GM23248 (cell line): ENCODE results near the gene SLC35F3. TPM values are rescaled to one million over a fixed set of nuclear protein-coding genes. Genes with fewer than 3 reads are reported as not detected.

Experiments used
- DNase-seq: peaks from one replicate; pipeline ENCODE4 v3.0.0-alpha.2; 2015
- H2AFZ ChIP-seq: fragments of 200-600 bp; sonication (generic); 2 replicates; pipeline ENCODE4 v1.6.1; 2016; ENCODE audit warnings: antibody characterized with exemption
- H3F3A ChIP-seq: fragments of 200-600 bp; sonication (generic); 2 replicates; pipeline ENCODE4 v1.6.1; 2016; ENCODE audit warnings: mild to moderate bottlenecking, antibody characterized with exemption, mixed run types; ENCODE audit not compliant: insufficient read depth
- H3K27ac ChIP-seq: fragments of 200-600 bp; sonication (generic); 2 replicates; pipeline ENCODE4 v1.5.1; 2016; ENCODE audit warnings: mild to moderate bottlenecking
- H3K27me3 ChIP-seq: fragments of 200-600 bp; sonication (generic); replicated peaks from 2 replicates; pipeline ENCODE4 v1.6.1; 2016; ENCODE audit warnings: mild to moderate bottlenecking; ENCODE audit not compliant: insufficient read depth
- H3K36me3 ChIP-seq: fragments of 200-600 bp; sonication (generic); 2 replicates; pipeline ENCODE4 v1.6.1; 2016; ENCODE audit warnings: low read depth, mild to moderate bottlenecking
- H3K4me1 ChIP-seq: fragments of 200-600 bp; sonication (generic); 2 replicates; pipeline ENCODE4 v1.6.1; 2016; ENCODE audit warnings: mild to moderate bottlenecking; ENCODE audit not compliant: insufficient read depth
- H3K4me2 ChIP-seq: fragments of 200-600 bp; sonication (generic); one replicate; pipeline ENCODE4 v1.6.1; 2016; ENCODE audit warnings: mild to moderate bottlenecking; ENCODE audit not compliant: unreplicated experiment
- H3K4me3 ChIP-seq: fragments of 200-600 bp; sonication (generic); 2 replicates; pipeline ENCODE4 v1.5.1; 2016; ENCODE audit warnings: mild to moderate bottlenecking
- H3K79me2 ChIP-seq: fragments of 200-600 bp; sonication (generic); 2 replicates; pipeline ENCODE4 v1.6.1; 2016; ENCODE audit warnings: mild to moderate bottlenecking; ENCODE audit not compliant: insufficient read depth
- H3K9ac ChIP-seq: fragments of 200-600 bp; sonication (generic); 2 replicates; pipeline ENCODE4 v1.6.1; 2016; ENCODE audit warnings: mild to moderate bottlenecking
- H3K9me2 ChIP-seq: fragments of 200-600 bp; sonication (generic); 2 replicates; pipeline ENCODE4 v1.6.1; 2016; ENCODE audit warnings: mixed run types, mild to moderate bottlenecking, moderate library complexity; ENCODE audit not compliant: insufficient read depth
- H3K9me3 ChIP-seq: fragments of 200-600 bp; sonication (generic); one replicate; pipeline ENCODE4 v1.6.1; 2017; ENCODE audit warnings: low read depth
- H4K20me1 ChIP-seq: fragments of 200-600 bp; sonication (generic); 2 replicates; pipeline ENCODE4 v1.6.0; 2016; ENCODE audit not compliant: insufficient read depth
- EZH2 ChIP-seq: fragments of 200-600 bp; sonication (generic); IDR thresholded peaks from 2 replicates; pipeline ENCODE4 v1.6.1; 2018; ENCODE audit warnings: antibody characterized with exemption, mild to moderate bottlenecking; ENCODE audit not compliant: insufficient read depth, poor library complexity, severe bottlenecking
- EZH2phosphoT487 ChIP-seq: fragments of 200-600 bp; sonication (generic); IDR thresholded peaks from 2 replicates; pipeline ENCODE4 v1.6.1; 2018; ENCODE audit warnings: antibody characterized with exemption, moderate library complexity, mild to moderate bottlenecking, low read depth; ENCODE audit not compliant: insufficient read depth
- WGBS, 2 experiments: methylation state at CpG; one replicate each; pipeline ENCODE4 v1.1.6; 2015 to 2017; ENCODE audit warnings: low lambda C conversion rate in 2 of 2, low coverage in 1 of 2; ENCODE audit errors: missing lambda C conversion rate in 2 of 2; 5-methylcytosine and 5-hydroxymethylcytosine counted together
- in situ Hi-C: fragments of 300-500 bp; cut with MboI; formaldehyde crosslinking; loops from 2 replicates; pipeline ENCODE4 v1.15.0; 2020
- polyA plus RNA-seq: library from polyadenylated mRNA; unstranded; fragments of >200 nt; fragmentation: Nextera tagmentation; extraction: Ambion mirVana; gene quantifications from 2 replicates; pipeline ENCODE4 v1.2.1, GENCODE V29; 2016
- total RNA-seq: library from RNA; depleted of rRNA; stranded (reverse); fragments of >200 nt; shearing (Covaris generic); gene quantifications from 2 replicates; pipeline ENCODE4 v1.2.3, GENCODE V29; 2014

SLC35F3 gene
- total and polyA plus RNA-seq, 2 experiments from 2014 or later: 0.43 to 1.3 TPM

GRCh38 chr1:234250747-234251146 is 346.3 kb downstream of the SLC35F3 start:
- Histone ChIP-seq H3F3A (no peaks in the 10 kb centered on the region), H3K27ac (no peak overlapping the region), H4K20me1 (no peaks in the 10 kb centered on the region), H3K9me3 (no peaks in the 10 kb centered on the region), H3K4me2 (no peak overlapping the region), H2AFZ (no peak overlapping the region), H3K4me3 (no peak overlapping the region), H3K36me3 (no peaks in the 10 kb centered on the region), H3K27me3 (no peaks in the 10 kb centered on the region), H3K9me2 (no peaks in the 10 kb centered on the region), H3K4me1 (no peaks in the 10 kb centered on the region), H3K79me2 (no peaks in the 10 kb centered on the region), H3K9ac (no peak overlapping the region)
- TF ChIP-seq EZH2phosphoT487 (no peak), EZH2 (no peak)
- WGBS, 2 experiments: 3 to 8% methylated on average over 1 of the region's 1 CpG
- DNase-seq: no peak
- in situ Hi-C loops: no loop called here

GRCh38 chr1:234253732-234254131 is 349.3 kb downstream of the SLC35F3 start:
- no peaks in the 10 kb centered on the region for H3K36me3 ChIP-seq
- in situ Hi-C loops: no loop called here
- 26 to 41% methylated on average over 1 of the region's 1 CpG for WGBS, 2 experiments
- H4K20me1 ChIP-seq: no peaks in the 10 kb centered on the region
- TF ChIP-seq EZH2phosphoT487 (no peak), EZH2 (no peak)
- H3K9ac ChIP-seq: no peak overlapping the region
- H3K9me2 ChIP-seq: no peaks in the 10 kb centered on the region
- no peak overlapping the region for H2AFZ ChIP-seq
- DNase-seq: no peak
- no peak overlapping the region for H3K27ac ChIP-seq
- no peaks in the 10 kb centered on the region for H3K79me2 ChIP-seq
- no peak overlapping the region for H3K4me3 ChIP-seq
- no peaks in the 10 kb centered on the region for H3K27me3 ChIP-seq
- no peaks in the 10 kb centered on the region for H3F3A ChIP-seq
- H3K9me3 ChIP-seq: no peaks in the 10 kb centered on the region
- H3K4me1 ChIP-seq: no peaks in the 10 kb centered on the region
- no peak overlapping the region for H3K4me2 ChIP-seq

- no peak for TF ChIP-seq EZH2phosphoT487
- no peak for TF ChIP-seq EZH2
Observed at GRCh38 chr1:234256359-234256758, 351.9 kb downstream of the SLC35F3 start.

GRCh38 chr1:234258071-234258470 is 353.6 kb downstream of the SLC35F3 start:
- DNase-seq: no peak

More at GRCh38 chr1:234256359-234256758, 351.9 kb downstream of the SLC35F3 start:
- Histone ChIP-seq H3K79me2 (no peaks in the 10 kb centered on the region), H3K27me3 (no peaks in the 10 kb centered on the region), H3K4me1 (no peaks in the 10 kb centered on the region), H3K9ac (no peak overlapping the region), H2AFZ (no peak overlapping the region), H3K36me3 (no peaks in the 10 kb centered on the region), H4K20me1 (no peaks in the 10 kb centered on the region), H3K9me2 (no peaks in the 10 kb centered on the region), H3K4me2 (no peak overlapping the region), H3F3A (no peaks in the 10 kb centered on the region), H3K4me3 (no peak overlapping the region), H3K27ac (no peak overlapping the region), H3K9me3 (no peaks in the 10 kb centered on the region)
- DNase-seq: peak; percentile 43
- in situ Hi-C loops: no loop called here
- 0 to 15% methylated on average over 2 of the region's 2 CpGs for WGBS, 2 experiments

GRCh38 chr1:234260578-234260977 is 356.1 kb downstream of the SLC35F3 start:
- Histone ChIP-seq H4K20me1 (no peaks in the 10 kb centered on the region), H3F3A (no peaks in the 10 kb centered on the region), H3K9me2 (no peaks in the 10 kb centered on the region), H3K4me3 (no peak overlapping the region), H3K9me3 (no peaks in the 10 kb centered on the region), H3K27me3 (no peaks in the 10 kb centered on the region), H3K9ac (no peak overlapping the region), H3K27ac (no peak overlapping the region), H3K36me3 (no peaks in the 10 kb centered on the region), H2AFZ (no peak overlapping the region), H3K4me2 (no peak overlapping the region), H3K79me2 (no peaks in the 10 kb centered on the region), H3K4me1 (no peaks in the 10 kb centered on the region)
- in situ Hi-C loops: no loop called here
- peak; percentile 28 for DNase-seq
- no peak for TF ChIP-seq EZH2phosphoT487
- no peak for TF ChIP-seq EZH2
- 43 to 45% methylated on average over 7 of the region's 7 CpGs for WGBS, 2 experiments

More at GRCh38 chr1:234258071-234258470, 353.6 kb downstream of the SLC35F3 start:
- Histone ChIP-seq H3K27ac (no peak overlapping the region), H2AFZ (no peak overlapping the region), H4K20me1 (no peaks in the 10 kb centered on the region), H3K9ac (no peak overlapping the region), H3K79me2 (no peaks in the 10 kb centered on the region), H3K9me2 (no peaks in the 10 kb centered on the region), H3F3A (no peaks in the 10 kb centered on the region), H3K4me2 (no peak overlapping the region), H3K4me1 (no peaks in the 10 kb centered on the region), H3K36me3 (no peaks in the 10 kb centered on the region), H3K4me3 (no peak overlapping the region), H3K9me3 (no peaks in the 10 kb centered on the region), H3K27me3 (no peaks in the 10 kb centered on the region)
- TF ChIP-seq EZH2 (no peak), EZH2phosphoT487 (no peak)
- in situ Hi-C loops: no loop called here
- WGBS, 2 experiments: 45 to 49% methylated on average over 3 of the region's 3 CpGs
